Measurements from ENCODE around the gene MXI1.
A peak's percentile ranks its signal among the peaks of the same experiment; 100 is the strongest.
"Not testable (repeated sequence)": the region's sequence is repeated elsewhere in the genome, so short reads cannot be mapped to it uniquely, and the experiment has no call there.

The MXI1 gene

DNA sequence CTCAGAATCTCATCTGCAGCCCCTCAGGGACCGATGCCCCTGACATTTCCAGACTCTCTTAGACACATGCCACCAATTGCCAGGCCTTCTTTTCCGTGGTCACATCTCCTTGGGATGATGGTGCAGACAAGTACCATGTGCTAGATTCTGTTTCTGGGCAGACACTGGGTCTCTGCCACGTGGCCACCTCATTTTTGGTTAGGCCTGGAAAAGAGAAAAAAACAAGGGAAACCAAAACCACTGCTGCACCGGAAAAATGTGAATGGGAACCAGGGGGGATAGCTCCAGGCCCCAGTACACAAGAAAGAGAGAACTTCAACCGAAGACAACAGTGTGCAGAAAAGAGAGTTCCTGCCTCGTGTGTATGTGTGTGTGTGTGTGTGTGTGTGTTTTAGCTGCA is 23.0 kb upstream of the MXI1 start:
- no peak for DNase-seq

DNA sequence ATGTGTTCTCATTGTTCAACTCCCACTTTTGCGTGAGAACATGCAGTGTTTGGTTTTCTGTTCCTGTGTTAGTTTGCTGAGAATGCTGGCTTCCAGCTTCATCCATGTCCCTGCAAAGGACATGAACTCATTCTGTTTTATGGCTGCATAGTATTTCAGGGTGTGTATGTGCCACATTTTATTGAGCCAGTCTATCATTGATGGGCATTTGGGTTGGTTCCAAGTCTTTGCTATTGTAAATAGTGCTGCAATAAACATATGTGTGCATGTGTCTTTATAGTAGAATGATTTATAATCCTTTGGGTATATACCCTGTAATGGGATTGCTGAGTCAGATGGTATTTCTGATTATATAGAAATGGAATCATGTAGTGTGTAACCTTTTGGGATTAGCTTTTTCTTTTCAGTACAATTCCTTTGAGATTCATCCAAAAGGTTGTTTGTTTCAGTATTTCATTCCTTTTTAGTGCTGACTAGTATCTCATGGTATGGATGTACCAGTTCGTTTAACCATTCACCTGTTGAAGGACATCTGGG is 21.7 kb upstream of the MXI1 start:
- DNase-seq: not testable (repeated sequence)

DNA sequence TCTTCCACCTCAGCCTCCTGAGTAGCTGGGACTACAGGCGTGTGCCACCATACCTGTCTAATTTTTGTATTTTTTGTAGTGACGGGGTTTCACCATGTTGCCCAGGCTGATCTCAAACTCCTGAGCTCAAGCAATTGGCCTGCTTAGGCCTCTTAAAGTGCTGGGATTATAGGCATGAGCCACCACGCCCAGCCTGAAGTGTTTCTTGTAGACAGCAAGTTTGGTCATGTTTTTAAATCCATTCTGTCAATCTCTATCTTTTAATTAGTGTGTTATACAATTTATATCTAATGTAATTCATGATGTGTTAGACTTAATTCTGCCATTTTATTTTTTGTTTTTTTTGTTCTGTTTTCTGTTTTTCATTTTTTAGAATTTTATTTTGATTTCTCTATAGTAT is 17.2 kb upstream of the MXI1 start:
- DNase-seq: no peak

DNA sequence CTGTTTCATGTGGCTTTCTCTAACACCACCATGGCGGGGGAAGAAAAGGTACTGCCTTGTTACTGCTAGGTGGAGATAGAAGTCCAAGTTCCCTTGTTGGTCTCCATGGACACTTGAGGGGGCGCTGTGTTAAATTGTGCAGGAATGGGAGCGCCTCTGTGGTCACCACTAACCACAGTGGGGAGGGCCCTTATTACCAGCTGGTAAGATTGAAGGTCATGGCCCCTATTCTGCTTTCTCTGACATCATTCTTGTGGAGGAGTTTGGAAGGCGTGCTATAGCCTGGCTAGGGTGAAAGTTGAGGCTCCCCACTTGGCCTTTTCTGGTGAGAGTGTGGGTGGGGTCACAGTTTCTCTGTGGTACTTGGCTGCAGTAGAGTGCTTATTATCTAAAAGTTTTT is 14.9 kb upstream of the MXI1 start:
- DNase-seq: no peak

DNA sequence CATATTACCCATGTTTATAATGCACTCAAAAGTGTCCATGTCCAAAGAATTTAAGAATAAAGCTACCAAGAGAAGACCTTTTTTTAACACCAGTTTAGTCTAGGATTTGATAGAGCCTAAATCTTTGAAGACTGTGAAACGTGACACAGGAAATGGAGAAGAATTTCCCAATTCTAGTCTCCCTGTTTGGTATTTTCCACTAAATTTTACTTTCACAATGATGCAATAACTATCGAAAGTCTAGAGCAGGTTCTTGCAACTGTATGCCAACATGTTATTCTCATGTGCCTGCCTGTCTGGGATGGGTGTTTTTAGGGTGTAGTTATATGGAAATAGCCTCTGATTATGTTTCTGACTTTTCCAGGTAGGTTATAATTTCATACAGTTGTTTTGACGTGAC is 6.9 kb upstream of the MXI1 start:
- DNase-seq: no peak

DNA sequence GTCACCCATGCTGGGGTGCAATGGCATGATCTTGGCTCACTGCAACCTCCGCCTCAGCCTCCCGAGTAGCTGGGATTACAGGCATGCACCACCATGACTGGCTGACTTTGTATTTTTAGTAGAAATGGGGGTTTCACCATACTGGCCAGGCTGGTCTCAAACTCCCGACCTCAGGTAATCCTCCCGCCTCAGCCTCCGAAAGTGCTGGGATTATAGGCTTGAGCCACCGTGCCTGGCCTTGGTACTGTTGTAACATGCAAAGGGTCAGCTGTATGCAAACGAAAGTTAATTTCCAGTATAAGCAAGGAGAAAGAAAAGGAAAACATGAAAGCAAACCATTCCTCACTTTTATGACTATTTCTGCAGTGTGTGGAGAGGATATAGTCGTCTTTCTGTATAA is 6.4 kb upstream of the MXI1 start:
- DNase-seq: not testable (repeated sequence)

DNA sequence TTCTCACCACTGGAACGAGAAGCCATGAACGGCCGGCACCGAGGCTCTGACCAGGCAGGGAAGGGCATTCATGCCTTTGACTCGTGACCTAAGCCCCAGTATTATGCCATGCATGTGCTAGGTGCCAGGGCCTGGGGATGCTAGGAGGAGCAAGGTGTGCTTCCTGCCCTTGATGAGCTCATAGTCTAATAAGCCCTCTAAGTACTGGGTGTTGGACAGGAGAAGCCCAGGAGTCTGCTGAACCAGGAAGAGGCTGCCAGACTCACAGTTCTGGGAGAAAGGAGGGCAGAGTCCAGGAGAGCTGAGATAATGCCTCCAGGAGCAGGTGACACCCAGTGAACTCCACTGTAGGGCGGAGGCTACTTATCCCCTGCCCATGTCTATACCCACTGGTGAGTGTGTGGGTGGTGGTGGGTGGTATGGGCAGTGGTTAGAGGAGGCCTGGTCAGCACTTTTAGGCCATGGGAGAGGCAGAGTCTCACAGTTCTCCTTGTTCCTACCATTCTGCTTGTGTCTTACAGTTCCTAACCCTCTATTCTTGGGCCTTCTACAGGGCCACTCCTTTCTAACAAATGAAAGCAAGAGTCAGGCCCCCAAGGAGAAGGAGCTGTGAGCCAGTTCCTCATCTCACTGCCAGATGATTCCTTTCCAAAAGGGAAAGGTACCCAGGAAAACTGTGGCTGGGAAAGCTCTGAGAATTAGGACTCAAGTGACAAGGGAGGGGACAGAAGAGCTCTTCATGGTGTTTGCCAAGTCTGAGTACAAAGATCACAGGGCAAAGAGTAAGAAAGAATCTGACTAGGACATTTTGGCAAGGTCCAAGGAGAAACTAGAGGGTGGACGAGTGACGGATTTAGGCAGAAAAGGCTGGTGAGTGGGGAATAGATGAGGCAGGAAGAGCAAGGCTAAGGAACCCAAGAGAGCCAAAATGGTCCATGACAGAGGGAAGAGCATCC is 3.6 kb upstream of the MXI1 start:
- no peak for DNase-seq

DNA sequence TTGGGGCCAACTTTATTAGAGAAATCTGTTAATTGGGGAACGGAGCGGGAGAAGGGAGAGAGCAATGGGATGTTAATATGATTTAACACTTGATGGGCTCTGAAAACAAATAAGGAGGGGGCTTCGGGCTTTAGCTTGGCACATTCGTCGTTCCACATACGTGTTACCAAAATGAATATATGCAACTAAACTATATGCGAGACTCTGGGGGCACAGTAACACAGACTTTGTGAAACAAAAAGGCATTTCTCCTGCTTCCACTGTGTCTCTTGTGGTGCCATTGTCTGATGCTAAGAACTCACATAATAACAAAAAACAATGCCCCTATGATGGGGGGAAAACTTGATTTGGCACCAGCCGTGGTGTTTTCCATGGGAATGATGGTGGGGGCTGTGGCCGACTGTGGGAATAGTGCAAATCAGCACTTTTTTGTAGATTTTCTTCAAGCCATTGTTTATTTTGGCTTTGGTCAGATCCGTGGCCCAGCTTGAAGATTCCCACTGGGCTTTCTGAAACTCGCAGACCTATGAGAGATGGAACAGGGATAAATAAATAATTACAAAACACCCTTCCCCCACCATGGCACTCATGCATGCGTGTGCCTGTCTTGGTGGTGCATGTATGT is 2.2 kb upstream of the MXI1 start:
- no peak for DNase-seq

DNA sequence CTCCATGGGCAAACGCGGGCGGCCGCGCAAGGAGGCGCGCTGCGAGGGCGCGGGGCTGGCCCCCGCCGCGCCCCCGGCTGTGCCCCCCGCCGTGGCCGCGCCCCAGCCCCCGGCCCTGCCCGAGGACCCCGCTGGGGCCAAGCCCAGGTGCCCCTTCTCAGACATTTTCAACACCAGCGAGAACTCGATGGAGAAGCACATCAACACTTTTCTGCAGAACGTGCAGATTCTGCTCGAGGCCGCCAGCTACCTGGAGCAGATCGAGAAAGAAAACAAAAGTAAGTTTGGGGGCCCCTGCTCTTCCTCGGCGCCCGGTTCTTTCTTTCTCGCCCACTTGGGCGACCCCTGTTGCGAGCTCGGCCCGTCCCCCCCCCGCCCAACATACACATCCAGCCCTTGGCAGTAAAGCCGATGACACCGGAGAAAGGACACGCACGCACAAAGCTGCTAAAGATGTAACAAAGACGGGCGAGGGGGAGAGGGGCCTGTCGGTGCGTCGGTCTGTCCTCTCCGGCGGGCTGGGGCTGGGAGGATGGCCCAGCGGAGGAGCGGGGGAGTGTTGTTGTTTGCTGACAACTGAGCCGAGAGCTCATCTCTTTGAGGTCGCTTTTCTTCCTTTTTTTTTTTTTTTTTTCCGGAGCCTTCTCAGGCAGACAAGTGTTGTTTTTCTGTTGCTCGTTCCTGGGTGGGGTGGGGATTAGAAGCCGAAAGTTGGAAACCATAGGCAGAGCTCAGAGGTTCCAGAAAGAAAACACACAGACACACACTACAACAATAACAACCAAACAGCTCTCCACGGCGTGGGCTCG is 604 bp downstream of the MXI1 start:
- DNase-seq: peak; percentile 4

DNA sequence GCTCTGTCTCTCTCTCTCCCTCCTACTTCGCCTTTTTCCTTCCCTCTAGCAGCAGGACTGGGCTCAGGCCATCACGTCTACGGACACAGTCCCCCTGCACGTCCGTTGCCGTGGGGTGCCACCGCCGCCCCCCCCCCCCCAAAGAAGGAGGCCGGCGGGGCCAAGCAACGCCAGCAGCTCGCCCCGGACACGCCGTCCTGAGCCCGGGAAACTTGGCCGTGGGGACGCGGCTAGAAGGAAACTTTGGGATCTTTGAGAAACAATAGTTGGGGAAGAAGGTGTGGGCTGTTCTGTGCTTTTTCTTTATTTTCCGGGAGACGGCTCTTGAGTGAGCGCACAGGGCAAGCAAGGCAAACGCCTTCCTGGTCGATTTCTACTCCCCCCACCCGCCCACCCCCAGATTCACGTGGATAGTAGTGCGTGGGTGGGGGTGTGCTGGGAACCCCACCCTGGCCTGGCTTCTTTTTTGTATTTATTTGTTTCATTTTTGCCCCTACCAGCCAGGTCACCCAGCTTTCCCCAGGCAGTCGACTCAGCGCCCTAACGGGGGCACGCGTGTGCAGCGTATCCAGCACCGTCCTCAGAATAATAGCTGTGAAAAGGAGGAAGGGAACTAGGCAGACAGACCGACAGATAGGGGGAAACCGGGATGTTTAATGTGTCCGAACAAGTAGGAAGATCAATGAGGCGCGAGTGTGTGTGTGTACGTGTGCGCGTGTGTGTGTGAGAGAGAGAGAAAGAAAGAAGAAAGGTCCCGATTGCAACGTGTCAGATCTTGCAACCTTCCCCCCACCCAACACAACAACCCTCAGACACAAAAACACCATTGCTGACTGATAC is 1.4 kb downstream of the MXI1 start:
- peak; percentile 15 for DNase-seq

DNA sequence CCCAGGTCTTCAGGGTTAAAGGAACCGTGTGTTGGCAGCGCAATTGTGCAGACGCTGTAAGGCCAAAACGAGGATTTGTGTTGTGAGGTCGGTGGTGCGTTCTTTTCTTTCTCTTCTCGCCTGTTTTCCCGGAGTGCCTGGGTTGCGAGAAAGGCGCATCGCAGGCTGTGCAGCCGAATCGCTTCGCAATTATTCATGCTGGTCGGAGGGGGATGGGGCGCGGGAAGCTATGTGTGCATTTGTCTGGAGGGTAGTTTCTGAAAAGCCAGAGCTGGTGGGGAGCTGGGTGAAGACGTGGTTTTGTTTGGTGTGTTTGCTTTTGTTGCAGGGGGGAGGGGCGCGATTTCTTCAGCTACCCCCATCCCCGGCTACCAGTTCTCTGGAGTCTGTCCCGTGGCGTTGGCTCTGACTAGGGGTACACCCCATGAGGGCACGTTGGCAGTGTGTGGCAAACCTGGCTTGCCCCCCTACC is 2.1 kb downstream of the MXI1 start:
- peak; percentile 15 for DNase-seq

DNA sequence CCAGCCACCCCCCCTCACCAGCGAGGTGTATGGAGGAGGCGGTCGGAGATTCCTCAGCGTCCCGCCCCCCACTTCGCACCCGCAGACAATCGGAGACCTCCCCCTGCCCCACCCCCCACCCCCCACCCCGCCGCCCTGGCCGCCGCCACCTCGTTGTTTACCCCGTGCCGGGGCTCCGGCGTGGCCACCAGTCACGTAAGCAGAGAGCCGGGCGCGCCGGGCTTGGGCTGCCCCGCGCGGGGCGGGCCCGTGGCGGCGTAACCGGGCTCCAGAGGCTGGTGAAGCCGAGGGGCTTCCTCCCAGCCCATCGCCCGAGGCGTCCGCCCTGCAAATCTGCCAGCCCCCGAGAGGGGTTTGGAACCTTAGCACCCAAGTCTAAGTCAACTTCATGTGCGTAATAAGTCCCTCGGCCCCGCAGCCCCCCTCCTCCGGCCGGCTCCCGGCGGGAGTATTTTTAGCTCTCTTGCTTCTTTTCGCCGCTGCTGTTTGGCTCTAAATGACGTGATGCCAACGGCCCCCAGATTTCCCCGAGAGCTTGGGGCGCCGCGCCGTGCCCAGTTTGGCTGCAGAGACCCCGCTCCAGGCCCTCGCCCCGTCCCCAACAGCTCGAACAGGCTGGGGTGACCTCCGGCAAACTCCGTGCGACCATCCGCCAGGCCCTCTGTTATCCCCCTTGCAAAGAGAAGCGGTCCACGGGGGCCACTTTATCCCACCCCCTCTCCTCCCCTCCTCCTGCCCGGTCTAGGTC is 2.7 kb downstream of the MXI1 start:
- DNase-seq: peak; percentile 0

DNA sequence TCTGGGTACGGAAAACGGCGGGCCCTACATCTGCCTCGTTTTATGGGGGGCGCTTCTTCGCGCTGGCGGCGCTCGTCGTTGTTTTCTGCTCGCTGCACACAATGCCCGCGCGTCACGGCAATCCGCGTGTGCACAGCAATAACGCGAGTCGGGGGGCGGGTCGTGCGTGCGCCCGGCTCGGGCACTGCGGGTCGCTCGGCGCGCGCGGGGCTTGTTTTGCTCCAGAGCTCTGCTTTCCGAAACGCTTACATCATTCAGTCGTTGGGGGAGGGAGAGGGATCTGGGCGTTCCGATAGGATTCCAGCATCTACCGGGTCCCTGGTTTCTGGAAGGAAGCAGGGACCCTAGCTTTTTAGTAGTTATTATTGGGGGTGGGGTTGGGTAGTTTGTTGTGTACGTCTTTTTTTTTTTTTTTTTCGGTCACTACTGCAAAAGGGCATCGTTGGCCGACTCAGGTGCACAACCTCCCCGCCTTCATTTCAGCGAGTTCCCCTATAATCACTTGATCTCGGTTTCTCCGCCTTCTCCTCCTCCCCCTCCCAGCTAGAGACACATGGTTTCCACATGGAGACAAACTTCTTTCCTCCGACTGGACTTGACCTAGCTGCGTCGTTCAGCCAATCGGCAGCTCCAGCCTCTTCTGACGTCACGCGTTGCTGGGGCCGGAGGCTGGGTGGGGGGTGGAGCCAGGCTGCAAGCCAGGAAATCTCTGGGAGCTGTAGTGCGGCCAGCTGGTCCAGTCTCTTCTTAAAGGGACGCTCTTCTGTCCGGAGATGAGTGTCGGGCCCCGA is 3.5 kb downstream of the MXI1 start:
- peak; percentile 88 for DNase-seq

DNA sequence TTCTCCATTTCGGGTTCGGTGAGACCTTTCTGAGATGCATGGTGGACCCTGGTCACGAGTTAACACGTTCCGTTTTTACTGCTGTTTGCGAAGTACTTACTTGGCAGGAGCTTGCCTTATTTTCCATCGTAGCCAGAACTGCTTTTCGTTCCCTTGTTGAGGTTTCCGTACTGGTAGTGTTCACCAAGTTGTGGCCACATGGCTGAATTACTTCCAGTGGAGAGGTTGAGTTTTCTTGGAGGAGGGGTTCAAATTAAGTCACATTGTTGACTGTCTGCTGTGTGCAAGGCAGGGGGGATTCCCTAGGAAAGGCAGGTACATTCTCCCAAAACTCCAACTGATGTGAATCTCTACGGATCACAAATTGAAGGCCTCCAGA is 4.0 kb downstream of the MXI1 start:
- DNase-seq: no peak

DNA sequence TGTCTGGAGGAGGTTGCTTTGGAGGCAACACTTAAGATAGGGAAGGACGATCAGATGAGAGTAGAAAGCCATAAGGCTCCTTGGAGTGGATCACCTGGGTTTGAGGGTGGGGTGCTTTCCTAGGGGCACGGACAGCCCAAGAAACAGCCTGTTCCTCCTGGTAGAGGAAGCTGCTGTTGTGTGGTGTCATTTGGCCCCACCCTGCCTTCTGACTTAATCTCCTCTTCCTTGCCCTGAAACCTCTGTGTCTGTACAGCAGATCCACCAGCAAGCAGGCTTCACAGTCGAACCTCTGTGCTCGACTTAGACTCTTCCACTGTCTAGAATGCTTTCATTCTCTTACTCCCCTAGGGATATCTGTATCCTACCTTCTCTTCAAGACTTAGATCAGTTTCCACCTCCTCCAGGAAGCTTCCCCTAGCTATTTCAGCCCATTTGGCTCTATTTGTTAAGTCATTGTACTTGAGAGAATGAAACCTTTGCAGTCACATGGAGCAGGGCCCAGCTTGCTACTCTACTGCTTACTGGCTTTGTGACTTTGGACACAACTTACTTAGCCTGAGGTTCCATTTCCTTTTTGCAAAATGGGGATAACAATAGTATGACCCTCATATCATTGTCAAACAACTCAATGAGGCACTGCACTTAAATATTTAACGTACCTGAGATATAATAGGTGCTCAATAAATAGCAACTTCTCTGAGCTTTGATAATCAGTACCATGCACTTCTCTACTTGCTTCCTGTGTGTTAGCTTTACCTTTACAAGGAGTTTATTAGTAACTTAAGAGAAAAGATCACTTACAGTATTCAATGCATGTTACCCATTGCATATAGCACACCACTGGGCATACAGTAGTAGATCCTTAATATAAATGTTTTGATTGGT is 5.0 kb downstream of the MXI1 start:
- no peak for DNase-seq

DNA sequence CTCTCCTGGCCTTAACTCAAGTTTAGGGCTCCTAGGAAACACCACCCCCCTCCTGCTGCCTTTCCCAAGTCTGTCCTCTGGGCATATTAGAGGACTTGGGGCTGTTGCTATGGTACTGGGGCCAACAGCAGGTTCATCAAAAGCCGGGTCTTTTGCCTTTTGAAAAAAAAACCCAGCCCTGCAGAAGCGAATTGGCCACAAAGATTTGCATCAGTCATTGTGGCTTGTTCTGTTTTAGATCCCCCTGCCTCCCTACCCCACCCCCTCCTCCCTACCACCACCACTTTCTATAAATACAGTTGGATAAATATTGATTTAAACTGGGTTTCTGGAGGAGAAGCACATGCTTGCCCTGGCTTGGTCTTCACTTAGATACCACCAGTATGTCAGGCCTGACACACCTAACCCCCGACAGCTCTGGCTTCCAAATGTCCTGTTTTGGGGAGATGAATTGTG is 7.0 kb downstream of the MXI1 start:
- DNase-seq: no peak

DNA sequence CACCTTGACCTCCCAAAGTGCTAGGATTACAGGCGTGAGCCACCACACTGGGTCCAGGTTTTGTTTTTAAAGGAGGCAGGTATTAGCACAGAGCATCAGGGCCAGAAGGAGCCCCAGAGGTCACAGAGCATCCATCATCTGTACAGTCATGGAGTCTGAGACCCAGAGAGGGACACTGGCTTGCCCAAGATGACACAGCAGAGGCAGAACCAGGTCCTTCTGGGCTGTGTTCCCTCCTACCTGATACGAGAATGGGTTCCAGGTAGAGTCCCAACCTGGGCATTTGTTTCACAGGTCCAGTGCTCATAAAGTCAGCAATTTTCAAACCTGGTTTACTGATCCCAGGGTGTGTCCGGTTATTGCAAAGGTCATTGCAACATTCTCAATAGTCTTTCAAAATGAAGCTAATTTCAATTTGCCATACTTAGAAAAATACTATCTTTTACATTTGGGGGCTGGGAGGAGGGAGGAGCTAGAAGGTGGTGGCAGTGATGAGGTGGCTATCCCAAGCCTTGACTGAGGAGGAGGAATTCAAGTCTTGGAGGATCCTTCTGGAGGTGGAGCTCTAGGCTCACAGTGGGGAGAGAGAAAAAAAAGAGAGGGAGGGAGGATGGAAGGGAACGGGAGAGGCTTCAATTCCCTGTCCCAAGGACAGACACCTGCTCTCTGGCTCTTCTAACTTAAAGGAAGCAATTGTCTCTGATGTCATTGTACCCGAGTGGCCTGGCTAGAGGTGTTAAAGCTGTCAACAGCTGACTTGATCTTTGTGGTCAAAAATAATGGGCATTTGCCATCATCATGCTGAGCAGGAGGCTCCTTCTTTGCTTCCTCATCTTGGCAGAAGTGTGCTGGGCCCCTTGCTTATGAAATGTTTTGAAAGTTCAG is 8.1 kb downstream of the MXI1 start:
- no peak for DNase-seq

DNA sequence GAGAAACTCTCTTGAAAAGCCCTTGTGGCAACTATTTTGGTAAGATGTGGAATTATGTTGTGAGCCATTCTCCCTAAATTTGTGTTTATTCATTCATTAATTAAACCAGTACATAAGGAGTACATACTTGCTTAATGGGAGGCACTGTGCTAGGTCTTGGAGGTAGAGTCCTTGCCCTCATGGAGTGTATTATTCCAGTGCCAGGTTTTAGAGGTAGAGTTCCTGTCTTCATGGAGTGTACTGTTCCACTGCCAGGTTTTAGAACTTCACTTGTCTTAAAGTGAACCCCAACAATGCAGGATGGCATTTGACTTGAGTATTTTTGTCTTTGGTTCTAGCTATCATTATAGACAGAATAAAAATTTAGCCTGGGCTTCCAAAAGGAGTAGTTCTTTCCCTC is 8.8 kb downstream of the MXI1 start:
- DNase-seq: no peak
